OCI-LY3 (cell line): Measurements from ENCODE around the gene PLVAP.

Experiments used
- CTCF ChIP-seq: fragments of 200-600, 300-600 bp; sonication (generic); IDR thresholded peaks from 2 replicates; pipeline ENCODE4 v1.5.1; 2014; ENCODE audit warnings: antibody characterized with exemption, low read length, low read depth
- EZH2phosphoT487 ChIP-seq: fragments of 200-600 bp; shearing (Covaris generic); IDR thresholded peaks from 2 replicates; pipeline ENCODE4 v1.6.1; 2018; ENCODE audit warnings: antibody characterized with exemption, mixed run types, low read depth

- TF ChIP-seq CTCF, result no peak
- TF ChIP-seq EZH2phosphoT487, result no peak
These were observed 28.3 kb upstream of the PLVAP start, which contains the start of gene BST2 for GRCh38 chr19:17405250-17406045.
